GM19239 (cell line): ENCODE data around the gene COBL.

ENCODE experiments used
- DNase-seq: peaks from one replicate; pipeline ENCODE4 v3.0.0; 2011; ENCODE audit warnings: low spot score; ENCODE audit not compliant: insufficient read length
- FAIRE-seq: peaks from 2 replicates; lab custom pipeline; 2011; peaks lifted over from hg19 to GRCh38; lab: Jason Lieb, UNC

Gene COBL

DNA sequence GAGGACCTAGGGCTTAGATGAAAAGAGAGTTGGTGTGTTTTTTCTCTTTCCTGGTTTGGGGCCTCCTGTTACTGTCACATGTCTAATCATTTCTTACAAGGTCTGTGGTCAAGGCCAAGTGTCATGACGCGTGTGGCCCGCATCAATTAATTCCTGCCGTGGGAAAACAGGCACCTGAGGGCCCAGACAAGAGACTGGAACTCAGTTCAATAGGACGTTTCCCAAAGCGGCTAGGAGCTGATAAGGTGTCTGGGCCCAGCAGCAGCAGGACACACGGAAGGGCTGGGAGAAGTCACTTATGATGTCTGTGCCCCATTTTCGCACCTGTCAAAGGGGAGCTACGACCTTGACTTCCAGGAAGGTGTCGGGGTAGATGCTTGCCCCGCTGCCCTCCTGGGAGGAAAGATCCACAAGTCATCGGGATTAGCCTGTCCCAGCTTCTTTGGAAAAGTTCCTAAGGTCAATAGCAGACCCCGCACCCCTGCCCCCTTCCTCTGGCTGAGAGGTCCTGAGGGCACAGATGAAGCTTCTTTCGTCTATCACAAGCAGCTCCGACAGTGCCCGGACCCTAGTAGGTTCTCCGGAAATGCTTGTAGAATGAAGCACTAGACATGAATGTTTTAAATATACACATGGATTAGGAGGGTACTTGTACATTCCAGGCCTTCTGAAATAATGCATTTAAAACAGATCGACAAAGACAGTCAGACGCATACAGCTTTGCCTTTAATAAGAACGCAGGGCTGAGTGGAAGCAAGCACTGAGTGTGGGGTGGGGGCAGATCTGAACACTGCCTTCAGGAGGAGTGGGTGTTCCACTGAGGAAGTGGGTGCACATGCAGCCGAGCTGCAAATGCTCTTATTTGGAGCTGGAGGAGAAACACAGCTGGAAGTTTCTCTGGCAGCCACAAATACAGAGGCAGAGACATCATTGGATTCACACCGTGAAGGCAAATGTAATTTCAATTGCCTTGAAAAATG, 296.4 kb downstream of the COBL start:
- no peak for DNase-seq
- no peak for FAIRE-seq

DNA sequence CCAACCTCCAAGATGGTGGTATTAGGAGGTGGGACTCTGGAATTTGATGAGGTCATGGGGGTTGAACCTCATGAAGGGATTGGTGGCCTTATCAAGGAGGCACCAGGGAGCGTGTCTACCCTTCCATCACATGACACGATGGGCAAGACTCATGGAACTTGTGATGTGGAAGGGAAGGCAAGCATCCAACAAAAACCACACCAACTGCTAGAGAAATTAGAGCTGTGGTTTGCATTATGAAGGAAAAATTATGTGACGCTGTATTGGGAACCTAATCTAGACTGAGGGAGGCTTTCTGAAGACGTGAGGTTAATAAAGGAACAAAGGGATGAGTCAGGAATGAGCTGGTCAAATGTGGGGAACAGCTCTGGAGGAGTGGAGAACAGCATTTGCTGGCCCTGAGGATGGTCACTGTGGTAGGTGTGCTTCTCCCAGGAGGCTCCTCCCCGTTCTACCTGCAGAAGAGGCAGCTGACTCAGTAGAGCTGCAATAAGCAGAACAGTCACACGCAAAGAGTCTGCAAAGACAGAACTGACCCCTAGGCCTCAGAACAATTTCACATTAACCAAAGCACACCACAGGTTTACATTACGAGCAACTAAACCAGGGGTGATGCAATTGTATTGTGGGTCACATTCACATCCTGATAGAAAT, 297.3 kb downstream of the COBL start:
- DNase-seq (no peak), FAIRE-seq (no peak)

DNA sequence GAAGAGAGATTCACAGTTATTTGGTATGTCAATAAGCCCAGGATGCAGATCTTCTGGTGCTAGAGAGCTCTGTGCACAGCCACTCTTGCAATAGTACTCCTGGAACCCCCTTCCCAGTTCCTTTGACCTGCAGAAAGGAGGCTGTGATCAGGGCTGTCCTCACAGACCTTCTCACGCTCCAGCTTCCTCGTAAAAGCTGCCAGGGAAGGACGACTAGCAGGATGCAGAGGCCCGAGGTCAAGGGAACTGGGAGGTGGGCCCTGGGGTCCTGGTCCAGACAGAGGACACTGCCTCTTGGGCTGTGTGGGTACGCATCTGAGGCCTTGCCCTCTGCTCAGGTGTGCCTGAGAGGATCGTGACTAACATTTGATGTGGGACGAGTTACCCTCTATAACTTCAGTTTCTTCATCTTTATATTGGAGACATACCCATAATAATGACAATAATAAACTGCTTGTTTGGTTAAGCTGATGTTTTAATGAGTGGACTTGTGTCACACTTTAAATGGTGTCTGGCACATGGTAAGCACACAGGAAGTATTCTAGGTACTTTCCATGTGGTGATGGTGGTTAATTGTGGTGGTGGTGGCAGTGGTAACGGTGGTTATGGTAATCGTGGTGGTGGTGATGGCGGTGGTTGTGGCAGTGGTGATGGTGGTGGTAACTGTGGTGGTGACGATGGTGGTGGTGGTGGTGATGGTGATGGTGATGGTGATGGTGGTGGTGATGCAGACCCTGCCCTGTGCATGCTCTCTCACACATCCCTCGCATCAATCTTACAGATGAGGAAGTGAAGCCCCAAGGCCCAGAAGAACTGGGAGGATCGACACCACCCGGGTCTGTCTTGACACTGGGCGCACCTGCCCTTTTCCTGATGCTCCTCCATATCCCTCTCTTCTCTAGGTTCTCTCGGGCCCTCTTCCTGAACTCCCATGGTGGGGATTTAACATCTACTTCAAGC, 298.8 kb downstream of the COBL start:
- FAIRE-seq (no peak), DNase-seq (no peak)

DNA sequence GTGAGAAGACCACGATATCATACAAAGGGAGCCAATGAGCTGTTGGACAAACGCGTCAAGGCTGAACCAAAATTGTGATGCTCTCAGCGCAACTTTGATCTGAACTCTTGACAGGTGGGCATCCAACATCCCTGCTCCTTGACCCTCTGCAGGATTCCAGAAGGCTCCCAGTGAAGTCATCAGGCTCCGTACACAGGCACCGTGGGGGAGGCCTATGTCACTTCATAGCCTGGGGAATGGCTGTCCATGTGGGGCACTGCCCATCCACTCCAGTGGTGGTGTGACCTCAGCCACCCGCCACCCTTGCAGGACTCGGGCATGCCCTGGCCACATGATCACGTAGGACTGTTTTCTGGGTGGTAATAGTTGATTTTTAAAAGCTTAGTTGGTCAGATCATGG, 300.1 kb downstream of the COBL start:
- no peak for DNase-seq
- no peak for FAIRE-seq

DNA sequence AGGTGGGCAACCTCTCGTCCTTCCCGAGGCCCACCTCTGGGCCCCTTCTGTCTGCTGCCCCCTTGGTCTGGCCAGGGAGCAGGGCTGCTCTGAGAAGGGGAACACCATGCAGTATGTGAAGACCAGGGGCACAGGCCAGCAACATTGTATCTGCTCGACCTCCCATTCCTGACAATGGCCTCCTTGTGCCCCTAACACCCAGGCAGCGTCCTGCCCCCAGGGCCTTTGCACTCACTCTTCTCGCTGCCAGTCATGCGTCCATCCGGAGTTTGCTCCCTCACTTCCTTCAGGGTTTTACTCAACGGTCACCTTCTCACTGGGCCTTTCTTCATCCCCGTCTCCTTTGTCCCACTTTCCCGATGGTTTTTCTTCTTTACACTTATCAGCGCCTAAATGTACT, 301.0 kb downstream of the COBL start:
- DNase-seq (no peak), FAIRE-seq (no peak)

DNA sequence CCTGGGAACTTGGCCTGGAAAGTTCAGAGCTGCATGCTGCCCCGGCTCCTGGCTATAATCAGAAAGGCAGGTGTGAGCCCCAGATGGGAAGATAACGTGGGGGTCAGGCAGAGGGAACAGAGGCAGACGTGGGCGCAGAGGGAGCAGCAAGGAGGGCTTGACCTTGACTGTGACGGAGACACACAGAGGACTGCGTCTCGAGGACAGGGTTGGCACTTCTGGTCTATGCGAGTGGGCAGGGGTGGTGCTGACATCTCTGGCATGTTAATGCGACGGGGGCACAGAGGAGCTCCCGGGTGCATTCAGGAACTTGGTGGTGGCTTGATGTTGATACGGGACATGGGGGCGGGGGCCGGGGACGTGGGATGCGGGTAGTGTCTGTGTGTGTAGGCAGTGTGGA, 301.8 kb downstream of the COBL start:
- DNase-seq (no peak), FAIRE-seq (no peak)

DNA sequence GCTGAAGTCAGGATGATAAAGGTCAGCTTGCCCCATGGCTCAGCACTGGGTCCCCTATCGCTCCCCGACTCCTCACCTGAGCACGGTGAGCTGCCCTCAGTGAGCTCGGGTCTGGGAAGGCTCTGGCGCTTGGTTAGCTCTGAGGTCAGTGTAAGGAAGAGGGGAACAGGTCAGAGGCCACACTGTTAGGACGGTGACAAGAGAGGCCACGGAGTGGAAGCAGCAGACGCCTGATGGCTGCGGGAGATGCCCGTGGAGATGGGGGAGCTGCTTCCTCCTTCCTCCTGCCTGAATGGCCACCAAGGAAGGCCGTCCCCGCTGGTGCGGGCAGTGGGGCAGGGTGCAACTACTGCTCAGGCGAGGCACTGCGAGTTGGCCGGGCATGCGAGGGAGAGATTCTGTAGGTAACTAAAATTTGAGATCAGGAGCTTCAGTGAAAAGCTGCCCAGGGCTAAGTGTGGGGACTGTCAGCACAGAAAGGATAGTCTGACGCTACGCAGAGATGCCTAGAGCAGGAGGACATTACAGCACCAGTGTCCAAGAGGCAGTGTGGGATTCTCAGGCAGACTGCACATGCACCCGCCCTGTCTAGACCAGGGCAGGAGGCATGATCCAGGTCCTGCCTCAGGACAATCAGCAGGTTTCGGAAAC, 302.6 kb downstream of the COBL start:
- DNase-seq (no peak), FAIRE-seq (no peak)

DNA sequence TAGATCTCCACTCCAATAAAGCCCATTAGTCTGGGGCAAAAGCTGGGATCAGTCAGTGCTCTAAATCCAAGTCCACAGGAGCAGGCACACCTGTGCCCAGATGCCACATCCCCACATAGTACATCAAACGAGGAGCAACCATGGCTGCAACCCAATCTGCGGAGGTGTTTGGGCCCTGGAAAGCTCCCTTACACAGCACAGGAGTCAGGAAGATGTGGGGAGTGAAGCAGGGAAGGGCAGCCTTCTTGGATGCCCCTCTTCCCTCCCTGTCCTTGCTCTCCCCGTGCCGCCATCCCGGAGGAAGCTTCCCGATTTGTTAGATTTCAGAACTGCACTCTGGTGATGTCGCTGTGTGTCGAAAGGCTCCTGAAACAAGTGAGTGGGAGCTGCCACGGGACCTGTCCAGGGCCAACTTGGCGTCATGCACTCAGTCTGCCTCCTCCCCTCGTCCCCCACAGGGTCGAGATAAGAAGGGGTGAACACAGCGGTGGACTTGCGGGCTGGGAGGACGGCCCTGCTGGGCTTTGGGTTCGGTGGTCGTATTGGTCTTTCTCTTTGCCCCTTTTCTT, 303.3 kb downstream of the COBL start:
- DNase-seq (no peak), FAIRE-seq (no peak)

DNA sequence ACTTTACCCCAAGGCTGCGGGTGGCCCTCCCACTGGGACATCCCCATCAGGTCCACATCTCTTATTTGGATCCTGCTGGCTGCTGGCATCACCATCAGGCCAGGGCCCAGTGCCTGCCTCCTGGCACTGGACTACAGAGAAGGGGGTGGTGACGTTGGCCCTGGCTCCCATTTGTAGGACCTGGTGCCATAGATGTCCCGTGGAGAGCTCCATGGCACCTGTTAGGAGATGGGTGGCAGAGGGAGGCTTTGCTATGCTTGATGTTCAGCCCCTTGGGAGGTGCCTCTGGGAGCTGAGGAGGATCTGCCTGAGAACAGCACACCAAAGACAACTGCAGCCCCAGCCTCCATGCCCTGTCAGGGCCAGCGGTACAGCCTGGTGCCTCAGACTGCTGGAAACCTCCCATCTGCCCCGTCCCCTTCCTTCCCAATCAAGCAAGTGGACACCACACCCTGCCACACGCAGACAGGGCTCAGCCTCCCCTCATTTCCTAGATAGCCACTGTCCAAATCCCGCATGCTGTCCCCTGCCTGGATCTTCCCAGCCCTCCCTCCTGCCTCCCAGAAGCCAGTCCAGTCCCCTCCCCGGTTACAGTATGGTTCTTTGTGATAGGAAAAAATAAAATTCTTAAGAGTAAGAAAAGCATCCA, 303.9 kb downstream of the COBL start:
- DNase-seq = no peak
- FAIRE-seq = no peak

DNA sequence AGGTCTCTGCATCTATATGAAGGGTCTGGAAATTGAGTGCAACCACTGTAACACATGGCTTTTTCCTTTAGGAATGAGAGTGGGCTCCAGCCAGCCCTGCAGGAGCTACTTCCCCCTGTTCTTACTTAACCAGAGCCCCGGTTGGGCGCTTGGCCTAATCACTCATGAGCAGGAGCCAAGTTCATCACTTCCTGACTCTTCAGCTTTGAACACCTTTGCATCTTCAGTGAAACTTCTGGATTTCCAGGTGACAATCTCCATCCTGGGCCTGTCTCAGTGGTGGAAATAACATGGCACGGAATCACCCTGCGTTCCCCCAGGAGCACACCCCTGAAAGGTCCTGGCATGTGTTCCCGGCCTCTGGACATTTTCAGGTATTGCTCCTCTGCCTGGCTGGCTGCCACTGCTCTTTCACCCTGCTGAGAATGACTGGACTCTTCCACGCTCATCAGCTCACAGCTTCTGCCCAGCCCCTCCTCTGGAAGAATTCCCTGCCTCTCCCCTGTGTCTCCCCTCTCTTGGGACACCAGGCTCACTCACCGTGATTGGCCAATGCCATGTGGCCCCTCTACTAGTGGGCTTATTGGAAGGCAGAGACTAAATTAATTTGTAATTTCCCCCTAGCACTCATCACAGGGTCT, 304.8 kb downstream of the COBL start:
- no peak for FAIRE-seq
- DNase-seq = no peak

DNA sequence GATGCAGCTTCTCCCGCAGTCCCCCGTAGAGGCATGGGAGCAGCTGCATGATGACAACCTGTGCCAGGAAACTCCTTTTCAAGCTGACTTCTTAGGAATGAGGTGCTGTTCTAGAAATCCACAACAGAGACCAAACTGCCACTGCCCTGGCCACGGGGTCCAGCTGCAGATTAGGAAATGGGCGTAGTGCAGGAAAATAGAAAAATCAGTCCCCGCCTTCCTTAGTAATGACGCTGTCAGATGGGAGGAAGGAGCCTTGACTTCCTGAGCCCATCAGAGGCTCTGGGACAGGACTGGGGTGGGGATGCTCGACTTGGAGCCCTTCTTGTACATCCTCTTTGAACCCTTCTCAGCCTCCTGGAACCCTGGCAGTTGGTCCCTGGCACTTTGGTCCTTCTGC, 306.1 kb downstream of the COBL start:
- no peak for FAIRE-seq
- no peak for DNase-seq

DNA sequence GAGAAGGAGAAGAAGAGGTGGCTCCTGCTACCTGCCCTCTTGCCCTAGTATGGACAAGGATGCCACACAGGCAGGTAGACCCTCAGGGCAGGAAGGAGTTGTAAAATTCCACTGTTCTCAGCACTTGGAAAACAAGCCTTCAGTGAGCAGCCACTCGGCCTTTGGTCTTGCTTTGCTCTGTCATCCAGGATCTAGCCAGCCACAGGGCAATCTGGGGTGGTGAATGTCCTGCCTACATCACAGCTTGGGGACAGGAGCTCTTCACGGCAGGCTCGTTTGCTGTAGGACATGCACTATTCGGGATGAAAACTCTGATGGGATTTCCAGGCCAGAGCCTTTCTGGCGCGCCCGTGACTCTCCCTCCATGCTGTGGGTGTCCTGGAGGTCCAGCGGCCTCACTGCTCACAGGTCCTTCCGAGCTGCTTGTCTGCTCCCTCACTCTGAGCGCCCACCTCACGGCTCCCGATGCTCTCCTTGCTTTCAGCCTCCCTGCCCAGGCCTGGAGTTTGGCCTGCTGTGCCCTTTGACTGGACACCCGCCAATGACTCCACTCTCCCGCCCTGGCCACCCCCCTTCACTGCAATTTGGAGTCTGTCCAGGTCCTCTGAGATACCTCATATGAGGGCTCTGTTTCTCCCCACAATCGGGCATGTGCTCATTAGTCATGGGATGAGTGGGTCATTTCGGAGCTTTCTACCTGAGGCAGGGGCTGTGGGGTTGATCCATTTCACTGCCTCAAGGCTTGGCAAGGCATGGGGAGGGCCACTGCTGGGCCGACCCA, 306.7 kb downstream of the COBL start:
- FAIRE-seq (no peak), DNase-seq (no peak)

DNA sequence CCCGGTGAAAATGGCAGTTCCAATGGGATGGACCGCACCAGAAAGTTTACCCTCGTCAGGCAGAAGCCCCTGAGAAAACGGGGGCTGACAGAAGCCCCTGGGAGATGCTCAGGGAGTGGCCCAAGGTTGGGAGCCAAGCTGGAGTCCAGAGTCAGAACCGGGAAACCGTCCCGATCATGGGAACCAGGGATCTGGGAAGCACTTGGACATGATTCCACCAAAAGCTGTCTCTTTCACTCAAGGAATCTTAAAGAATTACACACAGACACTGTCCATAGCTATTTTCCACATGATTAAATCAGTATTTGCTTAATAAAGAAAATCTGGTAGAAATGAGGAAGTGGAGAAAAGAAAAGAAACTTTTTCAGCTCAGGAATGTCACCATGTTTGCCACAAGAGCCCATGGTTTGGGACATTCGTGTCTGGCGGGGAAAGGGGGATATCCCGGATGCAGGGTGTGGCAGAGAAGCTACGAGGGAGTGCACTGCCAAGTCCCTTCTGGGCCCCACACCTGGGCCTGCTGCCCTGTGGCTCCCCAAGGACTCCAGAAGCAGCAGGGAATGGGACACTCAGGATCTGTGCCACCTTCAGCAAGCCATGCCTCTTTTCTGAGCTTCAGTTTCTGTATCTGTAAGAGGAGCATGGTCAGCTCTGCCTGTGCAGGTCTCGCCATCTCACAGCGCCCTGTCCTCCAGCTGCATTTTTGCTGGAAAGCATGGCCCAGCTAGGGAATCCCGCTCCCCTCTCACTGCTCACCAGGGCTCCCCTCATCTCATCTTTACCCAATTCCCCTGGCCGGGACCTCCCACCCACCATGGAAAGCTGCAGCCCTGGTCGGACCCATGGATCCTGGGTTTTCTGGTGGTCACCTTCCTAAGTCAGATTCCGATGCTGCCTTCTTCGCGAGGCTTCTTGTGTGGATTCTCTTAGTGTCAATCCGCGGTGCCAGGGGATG, 308.8 kb downstream of the COBL start:
- DNase-seq = no peak
- no peak for FAIRE-seq

DNA sequence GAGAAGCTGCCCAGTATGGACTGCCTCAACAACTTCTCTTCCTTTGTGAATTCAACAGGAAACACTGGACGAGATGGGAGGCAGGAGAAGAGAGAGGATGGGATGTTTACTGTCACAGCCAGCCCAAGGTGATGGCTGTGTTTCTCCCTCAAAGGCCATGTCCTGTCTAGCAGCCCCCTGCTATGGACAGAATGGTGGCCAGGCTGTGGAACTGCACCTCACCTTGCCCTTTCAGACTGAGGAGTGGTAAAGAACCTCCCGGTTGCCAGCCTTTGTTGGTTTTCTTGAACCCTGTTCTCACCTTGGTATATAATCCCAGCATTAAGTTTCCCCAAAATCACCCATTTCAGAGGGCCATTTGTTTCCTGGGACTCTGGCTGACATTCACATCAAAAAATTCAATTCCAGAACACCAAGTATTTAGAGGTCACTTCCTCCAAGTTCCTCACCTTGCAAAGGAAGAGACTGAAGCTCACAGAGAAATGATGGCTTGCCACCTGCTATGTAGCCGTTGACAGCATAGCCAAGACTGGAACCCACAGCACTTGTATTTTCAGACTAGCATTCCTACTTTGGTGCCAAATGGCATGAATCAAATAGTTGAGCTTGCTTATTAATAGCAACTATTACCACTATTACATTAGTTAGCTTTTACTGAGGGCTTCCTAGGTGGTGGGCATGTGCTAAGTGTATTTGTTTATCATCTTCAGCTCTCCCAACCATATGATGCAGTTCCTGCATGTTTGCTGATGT, 309.9 kb downstream of the COBL start:
- DNase-seq (no peak), FAIRE-seq (no peak)

DNA sequence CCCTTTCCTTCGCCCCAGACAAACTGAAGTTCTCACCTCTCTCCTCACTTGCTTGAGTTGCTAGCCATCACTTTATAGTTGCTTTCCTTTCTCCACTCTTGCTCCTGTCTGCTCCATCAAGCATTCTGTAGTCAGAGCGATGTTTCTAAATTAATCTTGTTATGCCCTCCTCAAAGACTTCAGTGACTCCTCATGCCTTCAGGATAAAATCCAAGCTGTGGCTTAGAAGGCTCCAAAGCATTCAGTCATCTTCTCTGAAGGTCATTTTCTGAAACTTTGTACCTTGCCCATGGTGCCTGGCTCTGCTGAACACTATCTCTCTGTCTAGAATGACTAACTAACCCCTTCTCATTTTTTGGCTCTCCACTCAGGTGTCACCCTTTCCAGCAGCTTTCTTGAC, 311.5 kb downstream of the COBL start:
- DNase-seq = no peak
- no peak for FAIRE-seq

DNA sequence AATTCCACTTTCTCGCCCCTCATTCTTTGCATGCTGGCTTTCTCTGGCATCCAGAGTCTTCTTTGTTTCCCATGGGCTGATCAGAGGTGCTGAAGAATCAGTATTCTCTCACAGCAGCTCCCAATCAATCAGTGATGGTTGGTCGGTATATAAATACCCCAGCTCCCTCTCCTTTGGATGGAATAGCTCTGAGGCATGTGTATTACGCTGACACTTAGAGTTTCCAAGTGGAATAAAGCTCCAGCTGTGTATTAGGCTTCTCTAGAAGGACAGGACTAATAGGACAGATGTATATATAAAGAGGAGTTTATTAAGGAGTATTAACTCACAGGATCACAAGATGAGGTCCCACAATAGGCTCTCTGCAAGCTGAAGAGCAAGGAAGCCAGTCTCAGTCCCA, 315.7 kb downstream of the COBL start:
- FAIRE-seq (no peak), DNase-seq (no peak)
